GM19328 (cell line): ENCODE measurements around the gene RAET1G.
"Not testable (repeated sequence)": the region's sequence is repeated elsewhere in the genome, so short reads cannot be mapped to it uniquely, and the experiment has no call there.

Experiments
- ATAC-seq: cut with Tn5 transposase; IDR thresholded peaks from one replicate; pipeline ENCODE4 v1.9.1; 2021; ENCODE audit warnings: mild to moderate bottlenecking, moderate library complexity; ENCODE audit not compliant: unreplicated experiment

RAET1G gene

DNA sequence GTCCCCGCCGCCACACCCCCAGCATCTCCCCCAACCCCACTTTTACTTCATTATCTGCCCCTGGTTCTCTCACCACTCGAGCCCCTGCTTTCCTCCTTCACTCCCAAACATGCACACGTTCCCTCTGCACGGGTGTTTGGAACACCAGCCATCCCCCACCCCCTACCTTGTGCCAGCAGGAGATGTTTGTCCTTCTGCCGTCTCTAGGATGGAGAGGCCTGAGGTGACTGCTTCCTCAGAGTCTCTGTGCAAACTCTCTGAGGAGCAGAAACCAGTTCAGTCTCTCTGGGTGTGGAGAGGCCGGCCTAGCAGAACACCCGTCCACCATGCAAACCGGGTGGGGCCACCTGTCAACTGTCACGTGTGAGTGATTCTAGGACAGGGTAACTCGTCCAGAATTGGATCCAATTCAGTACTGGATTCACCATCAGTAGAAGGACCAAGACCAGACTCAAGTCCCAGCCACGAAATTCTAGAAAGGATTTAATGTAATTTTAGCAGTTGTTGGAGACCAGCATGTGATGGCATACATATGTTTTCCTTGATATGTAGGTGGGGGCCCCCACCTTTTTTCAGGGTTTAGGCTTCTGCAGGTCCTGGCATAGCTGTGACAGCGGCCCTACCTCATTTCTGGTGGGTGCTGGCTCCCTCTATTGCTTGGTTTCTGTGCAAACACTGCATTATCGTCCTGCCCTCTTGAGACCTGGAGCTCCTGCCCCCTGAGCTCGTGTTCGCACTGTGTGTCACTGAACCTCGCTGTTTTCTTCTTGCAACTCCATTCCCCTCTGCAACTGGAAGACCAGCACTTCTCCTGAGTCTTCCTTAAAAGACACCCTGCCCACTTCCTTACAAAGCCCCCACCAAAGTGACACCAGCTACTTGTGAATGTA, 24.8 kb downstream of the RAET1G start, which contains the start of gene RAET1E:
Gene RAET1E, minus strand, starts transcription at position 259 of the 890 bp plus-strand sequence. CDS start 7,212 bp downstream, outside the sequence.
- ATAC-seq, result no peak

DNA sequence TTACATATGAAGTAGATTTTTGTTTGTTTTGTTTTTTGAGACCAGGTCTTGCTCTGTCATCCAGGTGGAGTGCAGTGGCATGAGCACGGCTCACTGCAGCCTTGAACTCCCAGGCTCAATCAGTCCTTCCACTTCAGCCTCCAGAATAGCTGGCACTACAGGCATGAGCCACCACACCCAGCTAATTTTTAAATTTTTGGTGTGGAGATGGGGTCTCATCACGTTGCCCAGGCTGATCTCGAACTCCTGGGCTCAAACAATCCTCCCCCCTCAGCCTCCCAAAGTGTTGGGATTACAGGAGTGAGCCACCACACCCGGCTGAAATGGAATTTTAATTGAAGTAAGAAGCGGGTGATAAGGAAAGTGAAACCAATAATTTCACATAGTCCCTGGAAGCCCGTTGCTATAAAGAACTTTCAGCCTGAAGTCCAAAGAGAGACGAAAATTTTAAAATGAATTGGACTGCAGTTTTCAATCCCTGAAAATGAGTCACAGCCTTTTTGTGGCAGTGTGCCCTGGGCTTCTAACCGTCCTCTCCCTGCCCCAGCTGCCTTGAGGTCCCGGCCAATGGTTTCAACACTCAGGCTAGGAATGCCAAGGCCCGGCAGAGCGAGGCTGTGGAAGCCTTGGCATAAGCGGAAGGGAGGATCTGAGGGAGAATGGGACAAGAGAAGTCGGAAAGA, 25.8 kb downstream of the RAET1G start:
- ATAC-seq, result no peak

DNA sequence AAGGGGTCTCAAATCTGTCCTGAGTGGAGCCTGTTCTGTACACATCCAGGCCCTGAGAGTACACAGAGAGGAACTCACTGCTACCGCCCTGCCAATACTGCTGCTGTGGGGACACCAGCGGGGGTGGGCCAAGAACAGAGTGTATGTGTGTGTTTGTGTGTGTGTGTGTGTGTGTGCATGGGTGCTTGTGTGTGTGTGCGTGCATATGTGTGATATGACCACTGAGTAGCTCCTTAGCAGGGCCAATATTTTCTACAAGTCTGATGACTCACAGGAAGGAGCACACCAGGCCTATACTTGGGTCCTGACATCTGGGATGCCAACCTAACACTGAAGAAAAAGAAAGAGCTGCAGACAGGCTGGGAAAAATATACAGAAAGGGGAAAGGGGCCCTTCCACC, 26.4 kb downstream of the RAET1G start:
- ATAC-seq, result no peak

DNA sequence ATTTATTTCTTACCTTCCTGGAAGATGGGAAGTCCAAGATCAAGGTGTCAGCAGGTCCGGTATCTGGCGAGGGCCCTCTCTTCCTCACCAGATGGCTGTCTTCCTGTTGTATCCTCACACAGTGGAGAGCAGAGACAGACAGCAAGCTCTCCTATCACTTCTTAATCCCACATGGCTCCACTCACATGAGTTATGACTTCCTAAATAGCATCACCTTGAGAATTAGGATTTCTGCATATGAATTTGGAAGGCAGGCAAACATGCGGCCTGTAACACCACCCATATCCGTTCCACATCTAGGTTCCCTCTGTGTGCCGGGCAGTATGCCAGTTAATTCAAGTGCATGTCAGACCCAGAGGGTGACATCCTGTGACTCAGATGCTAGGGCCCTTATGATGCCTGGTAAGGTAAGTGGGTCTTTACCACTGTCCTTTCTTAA, 27.1 kb downstream of the RAET1G start:
- ATAC-seq, result no peak

DNA sequence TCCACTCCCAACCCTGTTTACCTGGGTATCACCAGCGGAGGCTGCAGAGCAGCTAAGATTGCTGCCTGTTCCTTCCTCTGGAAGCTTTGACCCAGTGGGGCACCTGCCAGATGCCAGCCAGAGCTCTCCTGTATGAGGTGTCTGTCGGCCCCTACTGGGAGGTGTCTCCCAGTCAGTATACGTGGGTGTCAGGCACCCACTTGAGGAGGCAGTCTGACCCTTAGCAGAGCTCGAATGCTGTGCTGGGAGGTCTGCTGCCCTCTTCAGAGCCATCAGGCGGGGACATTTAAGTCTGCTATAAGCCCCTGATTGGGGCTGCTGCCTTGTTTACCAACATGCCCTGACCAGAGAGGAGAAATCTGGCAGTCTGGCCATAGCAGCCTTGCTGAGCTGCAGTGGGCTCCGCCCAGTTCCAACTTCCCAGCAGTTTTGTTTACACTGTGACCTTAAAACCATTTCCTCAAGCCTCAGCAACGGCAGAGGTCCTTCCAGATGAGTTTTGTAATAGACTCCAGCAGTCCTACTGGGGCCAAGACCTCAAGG, 27.8 kb downstream of the RAET1G start:
- no peak for ATAC-seq

DNA sequence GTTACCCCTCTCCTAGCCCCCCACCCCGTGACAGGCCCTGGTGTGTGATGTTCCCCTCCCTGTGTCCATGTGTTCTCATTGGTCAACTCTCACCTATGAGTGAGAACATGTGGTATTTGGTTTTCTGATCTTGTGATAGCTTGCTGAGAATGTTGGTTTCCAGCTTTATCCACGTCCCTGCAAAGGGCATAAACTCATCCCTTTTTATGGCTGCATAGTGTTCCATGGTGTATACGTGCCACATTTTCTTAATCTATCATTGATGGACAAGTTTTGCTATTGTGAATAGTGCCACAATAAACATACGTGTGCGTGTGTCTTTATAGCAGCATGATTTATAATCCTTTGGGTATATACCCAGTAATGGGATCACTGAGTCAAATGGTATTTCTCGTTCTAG, 31.1 kb downstream of the RAET1G start:
- not testable (repeated sequence) for ATAC-seq

DNA sequence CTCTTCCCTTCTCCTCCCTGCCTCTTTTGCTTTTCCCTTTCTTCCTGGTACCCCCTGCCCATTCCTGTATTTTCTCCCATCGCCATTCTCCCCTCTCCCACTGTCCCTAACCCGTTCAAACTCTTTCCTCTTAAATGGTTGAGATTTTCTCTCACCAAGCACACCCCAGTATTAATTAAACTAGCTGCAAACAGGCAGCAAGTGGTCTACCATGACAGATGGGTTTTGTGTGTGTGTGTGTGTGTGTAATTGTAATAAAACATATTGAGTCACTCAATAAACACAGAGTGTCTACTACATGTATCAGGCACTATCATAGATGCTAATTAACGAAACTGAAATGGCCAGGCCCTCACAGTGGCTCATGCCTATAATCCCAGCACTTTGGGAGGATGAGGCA, 31.7 kb downstream of the RAET1G start:
- no peak for ATAC-seq

DNA sequence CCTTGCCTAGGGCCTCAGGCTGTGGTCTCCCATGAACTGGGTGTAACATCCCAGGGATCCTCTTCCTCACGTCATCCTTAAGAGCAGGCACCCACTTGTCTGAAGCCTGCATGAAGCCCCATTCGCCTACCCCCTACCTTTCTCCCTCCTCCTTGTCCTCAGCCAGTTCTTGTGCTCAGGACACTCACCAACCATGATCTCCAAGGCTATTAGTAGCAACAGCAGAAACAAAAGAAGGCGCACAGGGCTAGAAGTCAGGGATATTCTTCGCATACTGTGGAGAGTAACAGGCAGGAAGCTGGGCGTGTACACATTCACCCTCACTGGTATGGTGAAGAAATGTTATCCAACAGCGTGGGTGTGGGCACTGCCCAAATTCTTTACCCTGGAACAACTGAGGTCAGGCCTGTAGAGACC, 32.3 kb downstream of the RAET1G start:
- no peak for ATAC-seq

DNA sequence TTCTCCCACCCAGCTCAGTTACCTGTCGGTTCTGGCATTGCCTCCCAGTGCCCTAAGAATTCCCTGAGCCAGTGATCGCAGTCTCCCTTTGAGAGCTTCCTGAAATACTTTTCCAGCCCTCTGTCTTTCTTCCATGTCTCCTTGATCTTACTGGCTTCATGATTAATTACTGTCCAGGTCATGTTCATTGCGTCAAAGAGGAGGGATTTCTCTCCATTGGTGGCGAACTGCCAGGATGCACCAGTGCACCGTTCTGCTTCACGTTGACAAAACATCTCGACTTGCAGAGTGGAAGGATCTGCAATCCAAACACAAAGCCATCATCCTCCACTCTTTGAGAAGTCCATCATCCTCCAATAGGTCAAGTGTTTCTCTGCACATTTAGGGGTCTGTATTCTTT, 33.6 kb downstream of the RAET1G start:
- ATAC-seq, result no peak

DNA sequence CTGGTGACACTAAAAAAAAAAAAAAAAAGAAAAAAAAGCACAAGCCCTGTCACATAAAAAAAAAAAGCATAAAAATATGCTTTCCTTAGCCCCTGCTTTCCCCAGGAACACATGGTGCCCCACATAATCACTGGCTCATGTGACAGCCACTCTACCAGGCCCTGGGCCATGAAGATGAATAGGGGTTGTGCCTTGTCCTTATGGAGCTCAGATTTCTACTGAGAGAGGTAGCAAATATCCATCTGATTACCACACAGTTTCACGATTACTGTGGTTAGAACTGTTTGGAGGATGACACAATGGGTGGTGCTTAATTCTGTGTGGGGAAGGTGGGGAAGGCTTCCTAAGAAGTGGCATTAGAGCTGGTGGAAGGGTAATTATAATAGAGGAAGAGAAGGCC, 34.3 kb downstream of the RAET1G start:
- no peak for ATAC-seq

DNA sequence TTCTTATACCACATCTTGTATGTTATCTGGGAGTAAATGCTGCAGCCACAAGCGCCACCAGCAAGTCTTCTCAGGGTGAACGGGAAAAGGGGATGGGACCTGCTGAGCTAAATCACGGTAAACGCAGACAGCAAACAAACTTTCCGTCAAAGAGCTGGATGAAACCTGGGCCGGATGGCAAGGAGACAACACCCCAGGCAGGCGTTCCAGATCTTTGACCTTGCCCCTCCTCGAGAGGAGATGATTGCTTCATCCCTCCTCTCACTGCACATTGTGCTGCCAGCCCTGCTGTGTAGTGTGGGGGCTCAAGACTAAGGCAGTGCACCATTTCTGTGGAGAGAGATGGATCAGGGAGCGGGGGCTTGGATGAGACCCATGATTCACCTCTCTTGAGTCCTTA, 34.8 kb downstream of the RAET1G start:
- ATAC-seq, result no peak

DNA sequence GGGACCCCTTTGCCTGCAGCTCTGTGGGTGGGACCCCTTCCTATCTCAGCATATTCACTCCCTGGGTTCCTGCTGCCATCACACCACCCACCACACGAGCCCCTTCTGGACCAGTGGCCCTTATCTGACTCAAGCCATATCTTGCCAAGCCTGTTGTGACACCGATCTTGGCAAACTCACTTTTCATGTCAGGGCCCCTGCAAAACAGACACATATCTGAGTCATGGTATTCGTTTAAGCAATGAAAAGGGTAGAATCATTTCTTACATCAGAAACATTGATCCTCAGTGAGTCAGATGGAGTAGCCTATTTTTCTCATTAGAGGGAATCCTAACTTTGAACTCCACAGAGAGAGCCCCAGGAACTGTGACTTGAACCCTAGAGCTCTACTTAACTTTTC, 35.6 kb downstream of the RAET1G start:
- no peak for ATAC-seq

DNA sequence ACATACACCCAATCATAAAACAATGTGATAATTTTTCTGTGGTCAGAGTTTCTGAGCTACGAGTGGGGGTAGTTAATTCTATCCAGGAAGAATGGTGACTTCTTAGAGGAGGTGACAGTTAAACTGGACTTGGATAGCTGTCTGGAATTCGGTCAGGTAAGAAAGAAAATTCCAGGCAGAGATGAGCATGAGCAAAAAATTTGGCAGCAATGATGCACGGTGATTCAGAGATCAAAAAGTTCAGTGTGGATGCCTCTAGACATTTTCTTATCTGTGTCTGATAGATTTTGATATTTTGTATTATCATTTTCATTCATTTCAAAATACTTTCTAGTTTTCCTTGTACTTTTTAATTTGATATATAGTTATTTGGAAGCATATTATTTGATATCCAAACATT, 37.0 kb downstream of the RAET1G start:
- ATAC-seq, result no peak

DNA sequence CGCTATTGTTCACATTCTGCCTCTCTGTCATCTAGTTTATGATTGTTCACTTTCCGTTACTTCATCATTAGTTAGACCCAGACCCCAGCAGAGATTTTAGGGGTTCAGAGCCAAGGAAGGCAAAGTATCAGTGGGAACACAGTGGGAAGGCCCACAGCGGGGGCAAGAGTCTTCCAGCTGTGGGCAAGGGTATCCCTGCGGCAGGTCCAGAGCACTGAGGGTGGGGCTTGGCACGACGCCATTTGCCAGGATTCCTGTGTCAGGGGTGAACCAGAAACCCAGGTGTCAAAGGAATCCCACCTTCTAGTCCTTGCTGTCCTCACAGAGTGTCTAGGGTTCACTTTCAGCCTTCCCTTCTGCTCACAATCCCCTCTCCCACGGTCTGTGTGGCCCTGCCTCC, 38.3 kb downstream of the RAET1G start:
- no peak for ATAC-seq

DNA sequence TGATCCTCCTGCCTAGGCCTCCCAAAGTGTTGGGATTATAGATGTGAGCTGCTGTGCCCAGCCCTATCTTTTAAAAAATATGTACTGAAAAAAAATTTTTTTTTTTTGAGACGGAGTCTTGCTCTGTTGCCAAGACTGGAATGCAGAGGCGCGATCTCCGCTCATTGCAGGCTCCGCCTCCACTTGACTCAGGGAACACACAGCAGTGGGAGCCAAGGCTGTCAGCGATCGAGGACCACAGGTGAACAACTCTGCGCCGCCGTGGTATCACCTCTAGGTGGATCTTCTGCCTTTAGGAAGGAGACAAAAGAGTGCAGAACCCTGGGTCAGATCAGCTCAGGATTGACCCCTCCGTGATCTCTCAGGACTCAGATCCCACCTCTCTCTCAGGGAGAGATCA, 38.7 kb downstream of the RAET1G start:
- no peak for ATAC-seq

DNA sequence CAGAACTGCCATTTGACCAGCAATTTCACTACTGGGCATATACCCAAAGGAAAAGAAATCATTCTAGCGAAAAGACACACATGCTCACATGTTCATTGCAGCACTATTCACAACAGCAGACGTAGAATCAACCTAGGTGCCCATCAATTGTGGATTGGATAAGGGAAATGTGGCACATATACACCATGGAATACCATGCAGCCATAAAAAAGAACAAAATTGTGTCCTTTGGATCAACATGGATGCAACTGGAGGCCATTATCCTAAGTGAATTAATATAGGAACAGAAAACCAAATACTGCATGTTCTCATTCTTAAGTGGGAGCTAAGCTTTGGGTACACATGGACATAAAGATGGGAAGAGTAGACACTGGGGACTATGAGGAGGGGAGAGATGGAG, 41.1 kb downstream of the RAET1G start:
- no peak for ATAC-seq

DNA sequence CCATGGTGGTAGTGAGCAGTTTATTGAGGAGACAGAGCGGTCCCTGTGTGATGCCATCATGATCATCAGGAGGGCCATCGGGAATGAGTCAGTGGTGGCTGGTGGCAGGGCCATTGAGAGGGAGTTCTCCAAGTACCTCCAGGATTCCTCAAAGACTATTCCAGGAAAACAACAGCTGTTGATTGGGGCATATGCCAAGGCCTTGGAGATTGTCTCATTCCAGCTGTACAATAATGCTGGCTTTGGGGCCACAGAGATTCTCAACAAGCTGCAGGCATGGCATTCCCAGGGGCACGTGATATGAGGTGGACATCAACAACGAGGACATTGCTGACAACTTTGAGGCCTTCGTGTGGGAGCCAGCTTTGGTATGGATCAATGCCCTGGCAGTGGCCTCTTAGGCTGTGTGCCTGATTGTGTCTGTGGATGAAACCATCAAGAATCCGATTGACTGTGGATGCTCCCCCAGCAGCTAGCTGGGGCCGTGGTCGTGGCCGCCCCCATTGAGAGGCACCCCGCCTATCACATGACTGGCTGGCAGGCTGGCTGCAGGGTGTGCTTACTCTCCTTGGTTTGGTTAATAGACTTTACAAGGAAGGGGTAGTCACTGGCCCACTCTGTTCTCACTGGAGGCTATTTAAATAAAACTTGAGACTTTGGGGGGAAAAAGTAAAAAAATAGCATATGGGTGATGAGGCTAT, 41.7 kb downstream of the RAET1G start:
- no peak for ATAC-seq

DNA sequence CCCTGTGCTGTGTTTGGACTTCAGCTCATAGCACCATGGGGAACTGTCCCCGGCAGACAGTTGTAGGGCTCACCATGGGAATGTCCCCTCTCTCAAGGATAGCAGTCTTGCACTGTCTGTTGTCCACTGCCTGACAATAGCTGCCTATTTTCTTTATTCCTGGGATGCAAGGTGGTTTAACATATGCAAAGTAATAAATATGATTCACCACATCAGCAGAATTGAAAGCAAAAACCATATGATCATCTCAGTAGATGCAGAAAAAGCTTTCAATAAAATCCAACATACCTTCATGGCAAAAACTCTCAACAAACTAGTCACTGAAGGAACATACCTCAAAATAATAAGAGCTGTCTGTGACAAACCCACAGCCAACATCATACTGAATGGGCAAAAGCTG, 45.3 kb downstream of the RAET1G start:
- no peak for ATAC-seq

DNA sequence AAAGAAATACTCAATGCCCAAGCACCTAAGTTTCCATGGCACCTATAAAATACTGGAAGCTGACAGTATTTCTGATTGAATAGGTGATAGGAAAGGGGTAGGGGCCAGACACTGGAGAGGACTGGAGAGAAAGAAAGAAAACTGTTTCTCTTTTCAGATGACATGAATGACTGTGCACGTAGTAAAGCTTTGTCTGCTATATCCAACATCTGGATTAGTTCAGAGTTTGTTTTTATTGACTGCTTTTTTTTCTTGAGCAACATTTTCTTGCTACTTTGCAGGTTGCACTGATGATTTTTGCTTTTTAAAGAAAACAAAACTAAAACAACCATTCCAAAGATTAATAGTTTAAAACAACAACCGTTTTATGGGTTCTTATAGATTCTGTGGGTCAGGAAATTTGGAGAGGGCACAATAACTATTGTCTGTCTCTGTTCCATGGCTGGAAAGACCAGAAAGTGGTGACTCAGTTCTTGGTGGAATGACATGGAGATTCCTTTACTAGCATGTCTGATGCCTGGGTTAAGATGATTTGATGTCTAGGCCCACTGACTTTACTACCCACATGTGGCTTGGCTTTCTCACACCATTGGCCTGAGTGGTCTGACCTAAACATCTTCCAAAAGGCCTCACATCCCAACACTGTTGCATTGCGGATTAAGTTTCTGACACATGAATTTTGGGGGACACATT, 46.5 kb downstream of the RAET1G start:
- no peak for ATAC-seq

DNA sequence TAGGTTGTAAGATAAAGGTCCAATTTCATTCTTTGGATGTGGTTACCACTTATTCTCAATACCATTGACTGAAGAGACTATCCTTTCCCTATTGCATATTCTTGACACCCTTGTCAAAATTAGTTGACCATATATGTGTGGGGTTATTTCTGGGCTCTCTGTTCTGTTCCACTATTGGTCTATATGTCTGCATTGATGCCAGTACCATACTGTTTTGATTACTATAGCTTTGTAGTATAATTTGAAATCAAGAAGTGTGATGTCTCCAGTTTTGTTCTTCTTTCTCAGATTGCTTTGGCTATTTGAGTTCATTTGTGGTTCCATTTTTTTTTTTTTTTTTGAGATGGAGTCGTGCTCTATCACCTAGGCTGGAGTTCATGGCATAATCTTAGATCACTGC, 50.7 kb downstream of the RAET1G start:
- no peak for ATAC-seq

DNA sequence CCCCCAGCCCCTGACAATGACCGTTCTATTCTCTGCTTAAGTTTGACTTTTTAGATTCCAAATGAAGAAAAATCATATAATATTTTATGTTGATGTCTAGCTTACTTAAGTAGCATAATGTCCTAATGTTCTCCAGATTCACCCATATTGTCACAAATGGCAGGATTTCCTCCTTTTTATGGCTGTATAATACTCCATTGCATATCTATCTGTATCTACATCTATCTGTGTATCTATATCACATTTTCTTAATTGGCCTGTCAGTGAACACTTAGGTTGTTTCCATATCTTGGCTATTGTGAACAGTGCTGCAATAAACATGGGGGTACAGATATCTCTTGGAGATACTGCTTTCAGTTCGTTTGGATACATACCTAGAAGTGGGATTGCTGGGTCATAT, 51.7 kb downstream of the RAET1G start:
- ATAC-seq, result no peak
